Stomach (tissue), 4 donors: ENCODE measurements around the gene CRADD.

Experiments
- CTCF ChIP-seq, 7 experiments: fragments of 450-650 bp in 4 of 7; fragments of 200-600 bp in 3 of 7; sonication (generic) in 3 of 7; IDR thresholded peaks; one replicate each; pipeline ENCODE4 v1.5.1; 2016 to 2019; ENCODE audit warnings: antibody characterized with exemption in 7 of 7, control low read depth in 2 of 7, mild to moderate bottlenecking in 1 of 7
- POLR2A ChIP-seq, 4 donors: fragments of 450-650 bp; IDR thresholded peaks; one replicate each; pipeline ENCODE4 v1.6.1; 2016; ENCODE audit warnings: antibody characterized with exemption in 4 of 4, control low read depth in 2 of 4, mild to moderate bottlenecking in 1 of 4, moderate library complexity in 1 of 4

- TF ChIP-seq CTCF (IDR thresholded peaks at IDR 0.05) (no peak), POLR2A (IDR thresholded peaks at IDR 0.05) (no peak)
Measured at GRCh38 chr12:93638954-93639353, 38.2 kb upstream of the CRADD start.
